GM19099 (cell line): ENCODE data around the gene ATP2B2.

Source experiments
- POLR2A ChIP-seq: IDR thresholded peaks from 3 replicates; pipeline ENCODE4 v1.6.1; 2011; ENCODE audit warnings: low read depth; ENCODE audit not compliant: insufficient read length; ENCODE audit errors: extremely low read depth

ATP2B2 gene

GRCh38 chr3:10363935-10364334 is 141.5 kb downstream of the ATP2B2 start:
- no peak for TF ChIP-seq POLR2A

GRCh38 chr3:10361375-10361774 is 144.0 kb downstream of the ATP2B2 start:
- TF ChIP-seq POLR2A: no peak

GRCh38 chr3:10360478-10360877 is 144.9 kb downstream of the ATP2B2 start:
- TF ChIP-seq POLR2A: no peak

GRCh38 chr3:10359761-10360161 is 145.6 kb downstream of the ATP2B2 start:
- TF ChIP-seq POLR2A: no peak

- no peak for TF ChIP-seq POLR2A
Measured at GRCh38 chr3:10358309-10358980, 146.9 kb downstream of the ATP2B2 start.

GRCh38 chr3:10357592-10358308 is 147.6 kb downstream of the ATP2B2 start:
- TF ChIP-seq POLR2A: no peak

GRCh38 chr3:10357095-10357494 is 148.3 kb downstream of the ATP2B2 start:
- TF ChIP-seq POLR2A: no peak

- TF ChIP-seq POLR2A: no peak
Measured at GRCh38 chr3:10356461-10356981, 148.9 kb downstream of the ATP2B2 start.

- no peak for TF ChIP-seq POLR2A
Measured at GRCh38 chr3:10354361-10355015, 150.9 kb downstream of the ATP2B2 start.

- TF ChIP-seq POLR2A: no peak
Measured at GRCh38 chr3:10353661-10354360, 151.6 kb downstream of the ATP2B2 start.

GRCh38 chr3:10353160-10353559 is 152.2 kb downstream of the ATP2B2 start:
- no peak for TF ChIP-seq POLR2A

- TF ChIP-seq POLR2A: no peak
Measured at GRCh38 chr3:10352146-10352911, 153.1 kb downstream of the ATP2B2 start.

GRCh38 chr3:10351013-10351735 is 154.2 kb downstream of the ATP2B2 start:
- TF ChIP-seq POLR2A: no peak
